Testis (tissue), 2 donors: ENCODE measurements around the gene PDE6A.

ENCODE experiments used
- POLR2A ChIP-seq: fragments of 450-650 bp; IDR thresholded peaks from one replicate; pipeline ENCODE4 v1.6.1; 2017; ENCODE audit warnings: antibody characterized with exemption, mild to moderate bottlenecking, moderate library complexity
- TF ChIP-seq, protein P1 (sequence below), 3 experiments: fragments of 450-650 bp in 2 of 3; fragments of 200-600 bp in 1 of 3; sonication (generic) in 1 of 3; IDR thresholded peaks; one replicate each; pipeline ENCODE4 v1.5.1; 2016 to 2019; ENCODE audit warnings: antibody characterized with exemption in 3 of 3, mild to moderate bottlenecking in 2 of 3, moderate library complexity in 1 of 3

DNA sequence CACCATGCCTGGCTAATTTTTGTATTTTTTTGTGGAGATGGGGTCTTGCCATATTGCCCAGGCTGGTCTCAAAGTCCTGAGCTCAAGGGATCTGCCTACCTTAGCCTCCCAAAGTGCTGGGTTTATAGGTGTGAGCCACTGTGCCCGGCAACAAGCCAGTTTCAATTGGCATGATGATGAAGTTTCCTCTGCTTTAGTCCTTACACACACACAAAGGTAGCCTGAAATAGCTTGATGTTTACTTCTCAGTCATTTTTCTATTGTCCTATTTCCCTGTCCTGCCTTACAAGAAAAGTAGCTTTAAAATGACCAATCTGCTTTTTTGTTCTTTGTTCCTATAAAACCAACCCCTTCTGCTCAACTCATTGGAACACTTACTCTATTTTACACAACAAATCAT, 33.6 kb downstream of the PDE6A start:
- TF ChIP-seq, protein P1, sequence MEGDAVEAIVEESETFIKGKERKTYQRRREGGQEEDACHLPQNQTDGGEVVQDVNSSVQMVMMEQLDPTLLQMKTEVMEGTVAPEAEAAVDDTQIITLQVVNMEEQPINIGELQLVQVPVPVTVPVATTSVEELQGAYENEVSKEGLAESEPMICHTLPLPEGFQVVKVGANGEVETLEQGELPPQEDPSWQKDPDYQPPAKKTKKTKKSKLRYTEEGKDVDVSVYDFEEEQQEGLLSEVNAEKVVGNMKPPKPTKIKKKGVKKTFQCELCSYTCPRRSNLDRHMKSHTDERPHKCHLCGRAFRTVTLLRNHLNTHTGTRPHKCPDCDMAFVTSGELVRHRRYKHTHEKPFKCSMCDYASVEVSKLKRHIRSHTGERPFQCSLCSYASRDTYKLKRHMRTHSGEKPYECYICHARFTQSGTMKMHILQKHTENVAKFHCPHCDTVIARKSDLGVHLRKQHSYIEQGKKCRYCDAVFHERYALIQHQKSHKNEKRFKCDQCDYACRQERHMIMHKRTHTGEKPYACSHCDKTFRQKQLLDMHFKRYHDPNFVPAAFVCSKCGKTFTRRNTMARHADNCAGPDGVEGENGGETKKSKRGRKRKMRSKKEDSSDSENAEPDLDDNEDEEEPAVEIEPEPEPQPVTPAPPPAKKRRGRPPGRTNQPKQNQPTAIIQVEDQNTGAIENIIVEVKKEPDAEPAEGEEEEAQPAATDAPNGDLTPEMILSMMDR (IDR thresholded peaks at IDR 0.05): no peak
- TF ChIP-seq POLR2A: no peak
